HG02571 (cell line): ENCODE data around the gene STX8.
"Not testable (repeated sequence)": the region's sequence is repeated elsewhere in the genome, so short reads cannot be mapped to it uniquely, and the experiment has no call there.

Experiments
- ATAC-seq: cut with Tn5 transposase; IDR thresholded peaks from one replicate; pipeline ENCODE4 v1.9.1; 2021; ENCODE audit warnings: mild to moderate bottlenecking, moderate library complexity; ENCODE audit not compliant: unreplicated experiment

STX8 gene

GRCh38 chr17:9557161-9557755, 18.4 kb downstream of the STX8 start:
- no peak for ATAC-seq

DNA sequence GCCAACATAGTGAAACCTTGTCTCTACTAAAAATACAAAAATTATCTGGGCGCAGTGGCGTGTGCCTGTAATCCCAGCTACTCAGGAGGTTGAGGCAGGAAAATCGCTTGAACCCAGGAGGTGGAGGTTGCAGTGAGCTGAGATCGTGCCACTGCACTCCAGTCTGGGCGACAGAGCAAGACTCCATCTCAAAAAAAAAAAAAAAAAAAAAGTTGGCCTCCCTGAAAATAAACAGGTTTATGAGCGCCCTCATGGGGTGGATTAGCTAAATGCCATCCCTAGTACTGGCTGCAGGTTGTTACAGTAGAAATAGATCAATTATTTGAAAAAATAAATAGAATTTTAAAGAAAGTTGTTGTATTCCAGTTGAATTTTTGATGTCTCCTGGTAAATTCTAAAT, 20.9 kb downstream of the STX8 start:
- ATAC-seq, result not testable (repeated sequence)

GRCh38 chr17:9553596-9553995, 22.0 kb downstream of the STX8 start:
- no peak for ATAC-seq

- ATAC-seq, result no peak
These were observed 22.4 kb downstream of the STX8 start for GRCh38 chr17:9553181-9553580.

- no peak for ATAC-seq
These were observed 26.4 kb downstream of the STX8 start for GRCh38 chr17:9549215-9549614.

- ATAC-seq, result no peak
These were observed 31.4 kb downstream of the STX8 start for GRCh38 chr17:9544221-9544620.

GRCh38 chr17:9541718-9542117, 33.9 kb downstream of the STX8 start:
- no peak for ATAC-seq

DNA sequence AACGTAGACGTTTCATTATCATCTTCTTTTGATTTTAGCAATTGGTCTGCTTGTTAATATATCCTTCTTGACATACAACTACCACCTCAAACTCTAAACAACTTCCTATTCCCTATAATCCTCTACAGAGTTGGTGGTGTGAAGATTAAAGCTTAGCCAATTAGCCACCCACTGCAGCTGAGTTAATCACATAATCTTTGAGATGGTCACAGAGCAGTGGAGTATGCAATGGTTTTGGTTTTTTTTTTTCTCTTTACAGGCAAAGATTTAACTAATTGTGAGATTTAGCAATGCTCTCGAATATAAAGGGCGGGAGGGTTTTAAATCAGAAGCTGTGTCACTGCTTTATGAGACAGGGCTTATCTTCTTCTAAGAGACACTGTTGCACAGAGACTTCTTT, 37.0 kb downstream of the STX8 start:
- no peak for ATAC-seq

- no peak for ATAC-seq
These were observed 38.3 kb downstream of the STX8 start for GRCh38 chr17:9537177-9537776.

- ATAC-seq, result no peak
These were observed 39.6 kb downstream of the STX8 start for GRCh38 chr17:9536061-9536460.

- ATAC-seq, result no peak
These were observed 42.2 kb downstream of the STX8 start for GRCh38 chr17:9533441-9533840.

DNA sequence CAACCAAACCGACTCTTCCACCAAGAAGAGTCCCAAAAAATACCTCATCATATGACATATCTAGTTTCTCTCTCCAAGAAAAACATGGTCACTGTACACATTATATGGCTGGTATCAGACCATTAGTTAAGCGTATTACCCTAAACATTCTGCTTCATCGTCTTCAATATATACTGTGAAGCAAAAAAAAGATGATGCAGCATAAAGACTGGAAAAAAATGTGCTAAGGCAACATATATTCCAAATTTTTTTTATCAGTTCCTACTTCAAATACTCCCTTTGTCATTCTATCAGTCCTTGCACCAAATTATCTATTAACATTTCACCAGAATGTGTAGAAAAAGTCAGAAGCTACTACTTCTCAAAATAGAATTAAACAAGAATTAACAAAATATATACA, 42.9 kb downstream of the STX8 start:
- ATAC-seq, result no peak

DNA sequence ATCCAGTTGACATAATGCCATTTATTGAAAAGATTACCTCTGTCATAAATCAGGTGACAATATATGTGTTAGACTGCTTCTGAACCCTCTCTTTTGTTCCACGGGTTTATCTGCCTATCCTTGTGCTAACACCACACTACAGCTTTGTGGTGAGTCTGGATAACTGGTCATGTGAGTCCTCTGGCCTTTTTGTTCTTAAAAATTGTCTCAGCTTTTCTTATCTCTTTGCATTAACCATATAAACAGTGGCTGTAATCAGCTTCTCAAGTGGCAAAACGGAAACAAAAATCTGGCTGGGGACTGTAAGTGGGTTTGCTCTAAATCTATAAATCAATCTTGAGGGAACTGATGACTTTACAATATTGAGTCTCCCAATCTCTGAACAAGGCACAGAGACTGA, 44.6 kb downstream of the STX8 start:
- no peak for ATAC-seq

DNA sequence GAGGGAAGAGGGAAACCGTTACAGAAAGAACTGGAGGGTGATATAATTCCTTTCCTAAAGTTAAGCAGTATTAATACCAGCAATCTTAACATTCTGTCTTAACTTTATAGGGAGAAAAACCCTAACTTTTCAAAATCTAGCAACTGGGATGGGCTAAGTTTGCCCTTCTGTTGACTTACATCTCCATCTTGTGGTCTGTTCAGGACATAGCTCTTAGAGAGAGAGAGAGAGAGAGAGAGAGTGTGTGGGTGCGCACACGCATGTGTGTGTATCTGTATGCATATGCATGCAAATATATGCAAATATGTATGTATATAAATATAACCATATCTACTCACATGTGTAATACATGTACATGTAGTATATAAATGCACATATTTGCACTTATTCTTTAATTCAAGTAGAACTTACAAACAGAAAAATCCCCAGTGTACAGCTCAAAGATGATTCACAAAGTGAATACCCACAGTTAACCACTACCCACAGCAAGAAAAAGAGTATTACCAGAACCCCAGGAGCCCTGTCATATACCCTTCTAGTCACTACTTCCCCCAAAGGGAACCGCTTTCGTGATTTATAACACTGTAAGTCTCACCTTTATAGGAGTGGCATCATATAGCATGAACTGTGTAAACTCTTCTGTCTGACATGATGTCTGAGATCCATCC, 46.5 kb downstream of the STX8 start:
- no peak for ATAC-seq

GRCh38 chr17:9527788-9528187, 47.8 kb downstream of the STX8 start:
- ATAC-seq, result no peak

DNA sequence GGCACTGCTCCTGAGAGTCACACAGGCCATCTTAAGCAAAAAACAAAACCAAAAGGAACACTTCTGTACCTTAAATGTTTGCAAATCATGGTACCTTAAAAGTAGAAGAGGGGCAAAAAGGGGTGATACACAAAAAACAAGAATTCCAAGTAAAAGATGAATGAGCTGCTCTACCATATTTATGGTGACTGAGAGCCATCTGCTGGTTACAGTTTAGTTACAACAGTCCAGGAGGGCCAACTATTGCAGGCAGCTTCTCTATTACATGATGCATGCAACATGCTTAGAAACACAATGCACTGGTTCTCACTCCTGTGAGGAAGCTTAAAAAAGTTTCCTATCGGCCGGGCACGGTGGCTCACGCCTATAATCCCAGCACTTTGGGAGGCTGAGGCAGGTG, 53.5 kb downstream of the STX8 start:
- ATAC-seq, result no peak

DNA sequence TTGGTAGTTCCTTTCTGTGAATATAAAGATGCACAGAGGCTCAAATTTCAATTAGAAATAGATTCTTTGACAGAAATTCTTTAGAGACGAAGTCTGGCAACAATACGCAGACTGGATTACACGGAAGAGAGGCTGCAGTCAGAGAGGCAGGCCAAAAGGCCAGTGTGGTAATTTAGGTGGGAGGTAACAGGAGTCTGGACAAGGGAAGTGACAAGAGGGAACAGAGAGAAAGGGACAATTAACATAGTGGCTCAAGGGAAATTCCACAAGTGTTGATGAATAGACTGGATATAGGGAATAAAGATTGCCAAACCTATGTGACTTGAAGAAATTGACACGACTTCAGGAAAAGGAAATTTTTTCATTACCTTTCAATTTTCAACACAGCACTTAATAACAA, 54.6 kb downstream of the STX8 start:
- ATAC-seq, result no peak

GRCh38 chr17:9520649-9521048, 55.0 kb downstream of the STX8 start:
- no peak for ATAC-seq

DNA sequence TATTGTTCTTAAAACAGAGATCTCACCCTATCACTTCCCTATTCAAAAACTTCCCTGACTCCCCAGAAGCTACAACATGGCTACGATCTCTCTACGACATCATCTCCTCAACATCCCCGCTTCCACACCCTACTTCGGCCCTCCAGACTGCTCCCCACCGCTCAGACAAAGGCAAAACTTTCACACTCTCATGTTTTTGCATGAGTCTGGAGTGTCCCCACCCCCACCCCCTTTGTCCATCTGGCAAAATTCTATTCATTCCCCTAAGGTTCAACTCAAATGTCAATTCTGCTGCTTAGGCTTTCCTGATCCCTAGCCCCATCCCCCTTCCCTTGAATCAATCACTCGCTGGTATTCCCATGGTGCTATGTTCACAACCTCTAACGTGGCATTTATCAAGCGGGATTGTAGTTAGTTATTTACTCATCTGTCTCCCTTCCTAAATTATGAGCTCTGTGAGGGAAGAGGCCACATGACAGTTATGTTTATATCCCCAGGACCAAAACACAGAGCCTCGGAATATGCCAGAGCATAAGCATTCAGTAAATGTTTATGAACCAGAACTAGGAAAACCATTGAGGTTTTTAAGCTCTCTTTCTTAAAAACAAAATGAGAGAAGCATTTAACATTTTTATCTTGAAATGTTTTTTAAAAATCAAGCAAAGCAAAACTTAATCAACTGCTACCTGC, 55.9 kb downstream of the STX8 start:
- no peak for ATAC-seq

DNA sequence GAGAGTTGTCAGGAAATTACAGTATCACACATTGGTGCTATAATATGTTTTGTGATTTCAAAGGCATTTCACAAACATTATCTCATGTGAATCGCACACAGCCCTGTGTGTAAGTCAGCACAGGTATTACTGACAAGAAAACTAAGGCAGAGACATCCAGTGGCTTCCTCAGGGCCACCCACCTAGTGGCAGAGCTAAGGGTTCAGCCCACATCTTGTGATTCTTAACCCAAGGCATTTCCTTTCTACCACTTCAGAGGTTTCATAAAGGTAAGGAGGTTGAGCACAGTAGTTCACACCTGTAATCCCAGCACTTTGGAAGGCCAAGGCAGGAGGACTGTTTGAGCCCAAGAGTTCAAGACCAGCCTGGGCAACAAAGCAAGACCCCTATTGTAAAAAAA, 58.2 kb downstream of the STX8 start:
- ATAC-seq, result no peak

DNA sequence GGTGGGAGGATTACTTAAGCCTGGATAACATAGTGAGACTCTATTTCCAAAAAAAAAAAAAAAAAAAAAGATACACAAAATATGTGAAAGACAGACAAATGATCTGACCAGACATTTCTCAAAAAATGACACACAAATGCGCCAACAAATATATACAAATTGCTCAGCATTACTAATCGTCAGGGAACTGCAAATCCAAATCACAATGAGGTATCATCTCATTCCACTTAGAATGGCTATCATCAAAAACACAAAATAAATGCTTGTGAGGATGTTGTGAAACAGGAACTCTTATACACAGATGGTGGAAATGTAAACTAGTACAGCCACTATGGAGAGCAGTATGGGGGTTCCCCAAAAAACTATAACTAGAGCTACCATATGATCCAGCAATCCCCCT, 62.4 kb downstream of the STX8 start:
- ATAC-seq, result no peak
